IMR-90 (cell line): ENCODE data around the gene DCC. TPM values are rescaled to one million over a fixed set of nuclear protein-coding genes. Genes with fewer than 3 reads are reported as not detected.

ENCODE experiments used
- ATAC-seq: fragments of 200-7000 bp; cut with Tn5 transposase; 2 replicates; pipeline ENCODE4 v1.9.1; 2020; ENCODE audit warnings: low read depth, mild to moderate bottlenecking, moderate library complexity
- BruUV-seq: library from RNA; stranded (reverse); fragments of 400-500 nt; replicated peaks from 2 replicates; lab custom pipeline; 2021; lab: Mats Ljungman, UMichigan
- CTCF ChIA-PET: fragments of 300-600 bp; formaldehyde crosslinking; extraction: SDS; loops from one replicate; lab custom pipeline; 2021; ENCODE audit warnings: antibody characterized with exemption; lab: Yijun Ruan, JAX
- POLR2A ChIA-PET: fragments of 300-600 bp; sonication (Branson Sonifier 250); formaldehyde crosslinking; loops from one replicate; lab custom pipeline; 2022; ENCODE audit warnings: antibody characterized with exemption; ENCODE audit not compliant: unreplicated experiment; lab: Charles Lee
- DNase-seq: peaks from one replicate; pipeline ENCODE4 v3.0.0; 2013
- H2AFZ ChIP-seq: replicated peaks from 2 replicates; pipeline ENCODE3; 2013; ENCODE audit warnings: low read length, mild to moderate bottlenecking; ENCODE audit not compliant: poor library complexity
- H2AK5ac ChIP-seq: 2 replicates; pipeline ENCODE4 v1.6.1; 2013; ENCODE audit warnings: low read depth, low read length, inconsistent platforms
- H2AK9ac ChIP-seq: replicated peaks from 2 replicates; pipeline ENCODE3; 2013; ENCODE audit warnings: mild to moderate bottlenecking, low read depth, low read length, moderate library complexity; ENCODE audit not compliant: poor library complexity
- H2BK120ac ChIP-seq: 2 replicates; pipeline ENCODE4 v1.6.1; 2013; ENCODE audit warnings: low read depth, low read length, inconsistent platforms
- H2BK15ac ChIP-seq: 3 replicates; pipeline ENCODE4 v1.6.1; 2013; ENCODE audit warnings: low read depth, low read length, inconsistent platforms
- H2BK20ac ChIP-seq: 2 replicates; pipeline ENCODE4 v1.6.1; 2013; ENCODE audit warnings: low read depth, mild to moderate bottlenecking, inconsistent platforms, low read length, moderate library complexity
- H2BK5ac ChIP-seq: 2 replicates; pipeline ENCODE4 v1.6.1; 2013; ENCODE audit warnings: mild to moderate bottlenecking, low read depth, low read length, inconsistent platforms; ENCODE audit not compliant: poor library complexity, severe bottlenecking
- H3K14ac ChIP-seq: replicated peaks from 2 replicates; pipeline ENCODE4 v1.6.1; 2013; ENCODE audit warnings: low read depth, low read length, inconsistent platforms
- H3K18ac ChIP-seq: 2 replicates; pipeline ENCODE4 v1.6.1; 2013; ENCODE audit warnings: low read depth, low read length, control low read depth
- H3K23ac ChIP-seq: 2 replicates; pipeline ENCODE4 v1.6.1; 2013; ENCODE audit warnings: low read depth, low read length, inconsistent platforms
- H3K27ac ChIP-seq: 2 replicates; pipeline ENCODE4 v1.5.1; 2013; ENCODE audit warnings: mild to moderate bottlenecking, control low read depth, low read length; ENCODE audit not compliant: insufficient read depth
- H3K27me3 ChIP-seq: 2 replicates; pipeline ENCODE4 v1.6.1; 2013; ENCODE audit warnings: low read length; ENCODE audit not compliant: control insufficient read depth, insufficient read depth
- H3K36me3 ChIP-seq: 2 replicates; pipeline ENCODE4 v1.6.1; 2013; ENCODE audit warnings: low read length, mixed read lengths; ENCODE audit not compliant: control insufficient read depth, insufficient read depth
- H3K4ac ChIP-seq: 2 replicates; pipeline ENCODE4 v1.6.1; 2013; ENCODE audit warnings: low read depth, low read length, inconsistent platforms
- H3K4me1 ChIP-seq: 2 replicates; pipeline ENCODE4 v1.6.1; 2013; ENCODE audit warnings: low read length, mixed read lengths; ENCODE audit not compliant: control insufficient read depth, insufficient read depth
- H3K4me2 ChIP-seq: 2 replicates; pipeline ENCODE4 v1.6.1; 2013; ENCODE audit warnings: low read depth, mild to moderate bottlenecking, control low read depth, low read length, moderate library complexity
- H3K4me3 ChIP-seq: 2 replicates; pipeline ENCODE4 v1.5.1; 2013; ENCODE audit warnings: low read depth, mild to moderate bottlenecking, control low read depth, low read length, moderate library complexity; ENCODE audit not compliant: insufficient read depth
- H3K56ac ChIP-seq: 2 replicates; pipeline ENCODE4 v1.6.1; 2013; ENCODE audit warnings: low read length, inconsistent platforms; ENCODE audit not compliant: insufficient read depth; ENCODE audit errors: extremely low read depth
- H3K79me1 ChIP-seq, 2 experiments: 2 replicates each; pipeline ENCODE4 v1.6.1; 2013; ENCODE audit warnings: low read length in 2 of 2, inconsistent platforms in 1 of 2, low read depth in 1 of 2
- H3K9ac ChIP-seq: 2 replicates; pipeline ENCODE4 v1.6.1; 2013; ENCODE audit warnings: low read depth, low read length, control low read depth
- H3K9me1 ChIP-seq: 2 replicates; pipeline ENCODE4 v1.6.1; 2013; ENCODE audit warnings: low read length, inconsistent platforms; ENCODE audit not compliant: insufficient read depth
- H3K9me3 ChIP-seq: 2 replicates; pipeline ENCODE4 v1.6.1; 2013; ENCODE audit warnings: low read length; ENCODE audit not compliant: control insufficient read depth, insufficient read depth
- H4K20me1 ChIP-seq: 2 replicates; pipeline ENCODE4 v1.6.1; 2013; ENCODE audit warnings: low read length, inconsistent platforms; ENCODE audit not compliant: insufficient read depth
- H4K5ac ChIP-seq: 2 replicates; pipeline ENCODE4 v1.6.1; 2013; ENCODE audit warnings: mild to moderate bottlenecking, low read depth, low read length, control low read depth
- H4K8ac ChIP-seq, 2 experiments: 2 replicates each; pipeline ENCODE4 v1.6.1; 2013; ENCODE audit warnings: low read depth in 2 of 2, low read length in 2 of 2, control low read depth in 1 of 2, inconsistent platforms in 1 of 2
- H4K91ac ChIP-seq: 2 replicates; pipeline ENCODE4 v1.6.1; 2013; ENCODE audit warnings: low read depth, low read length, inconsistent platforms; ENCODE audit not compliant: insufficient read depth
- CHD1 ChIP-seq: IDR thresholded peaks from 2 replicates; pipeline ENCODE4 v1.6.1; 2012; ENCODE audit warnings: low read depth, low read length, improper control_type of control experiment
- CTCF ChIP-seq: conservative IDR thresholded peaks from 2 replicates; pipeline ENCODE4 v1.5.1; 2012; ENCODE audit warnings: mild to moderate bottlenecking, low read depth, low read length, improper control_type of control experiment
- FOS ChIP-seq: fragments of 150-350 bp; IDR thresholded peaks from 2 replicates; pipeline ENCODE4 v1.6.1; 2016; ENCODE audit warnings: low read depth, low read length
- MAFK ChIP-seq: IDR thresholded peaks from 2 replicates; pipeline ENCODE4 v1.6.1; 2012; ENCODE audit warnings: low read depth, low read length, improper control_type of control experiment
- MAZ ChIP-seq: IDR thresholded peaks from 2 replicates; pipeline ENCODE4 v1.6.1; 2012; ENCODE audit warnings: low read depth, mild to moderate bottlenecking, low read length, improper control_type of control experiment, moderate library complexity, borderline replicate concordance
- RCOR1 ChIP-seq: IDR thresholded peaks from 2 replicates; pipeline ENCODE4 v1.6.1; 2012; ENCODE audit warnings: mild to moderate bottlenecking, low read length, improper control_type of control experiment; ENCODE audit not compliant: insufficient replicate concordance
- RFX5 ChIP-seq: IDR thresholded peaks from 2 replicates; pipeline ENCODE4 v1.8.0; 2012; ENCODE audit warnings: low read depth, mild to moderate bottlenecking, low read length, moderate library complexity
- WGBS, 2 experiments: methylation state at CpG; one replicate each; pipeline versions ENCODE4 v1.1.5 to v1.1.7; 2013; ENCODE audit warnings: missing lambda C conversion rate in 2 of 2; ENCODE audit not compliant: insufficient read length in 1 of 2; ENCODE audit errors: extremely low coverage in 2 of 2; 5-methylcytosine and 5-hydroxymethylcytosine counted together
- dilution Hi-C: fragments of 300-500 bp; cut with HindIII; formaldehyde crosslinking; loops from one replicate; pipeline ENCODE4 v1.14.3; 2018; ENCODE audit warnings: low sequenced_read_pairs; ENCODE audit not compliant: unreplicated experiment
- in situ Hi-C: fragments of 300-500 bp; cut with MboI; formaldehyde crosslinking; loops from 3 replicates; pipeline ENCODE4 v1.14.3; 2019; ENCODE audit warnings: low sequenced_read_pairs, inconsistent platforms, mixed read lengths
- intact Hi-C: fragments of 100-400 bp; cut with micrococcal nuclease; formaldehyde crosslinking; loops from 2 replicates; pipeline ENCODE4 v1.10.0; 2022
- polyA plus RNA-seq, 3 experiments: library from polyadenylated mRNA; depleted of rRNA; stranded (reverse); fragments of >200 nt; gene quantifications; 2 replicates each; pipeline ENCODE4 v1.2.3, GENCODE V29; 2012; ENCODE audit warnings: low replicate concordance in 1 of 3
- total RNA-seq: library from RNA; depleted of rRNA; stranded (reverse); fragments of >200 nt; gene quantifications from 2 replicates; pipeline ENCODE4 v1.2.3, GENCODE V29; 2012
- TF ChIP-seq, protein P1 (sequence below): fragments of 150-350 bp; IDR thresholded peaks from 2 replicates; pipeline ENCODE4 v1.6.1; 2016; ENCODE audit warnings: low read depth, mild to moderate bottlenecking, low read length, moderate library complexity, borderline replicate concordance

The DCC gene
- total and polyA plus RNA-seq, 2 of the 4 experiments (the other 2 are of a cell fraction) = 0.31 to 0.54 TPM

GRCh38 chr18:52829876-52830405 is 489.9 kb downstream of the DCC start:
- Histone ChIP-seq H2AK9ac (no peak overlapping the region), H3K9ac (no peak overlapping the region), H2AK5ac (no peak overlapping the region), H3K56ac (no peak overlapping the region), H3K9me1 (no peaks in the 10 kb centered on the region), H3K36me3 (no peaks in the 10 kb centered on the region), H3K27ac (no peak overlapping the region), H3K9me3 (peaks cover 7% of the 10 kb centered on the region; the same call in 1 of the 2 replicates), H4K5ac (no peak overlapping the region), H3K4me2 (no peak overlapping the region), H2BK5ac (no peak overlapping the region), H3K14ac (no peak overlapping the region), H4K8ac (no peak overlapping the region), H3K79me1 (no peaks in the 10 kb centered on the region), H2BK20ac (no peak overlapping the region), H4K20me1 (no peaks in the 10 kb centered on the region), H3K27me3 (no peaks in the 10 kb centered on the region), H3K18ac (no peak overlapping the region), H4K91ac (no peak overlapping the region), H3K4me3 (no peak overlapping the region), H3K4ac (no peak overlapping the region), H3K4me1 (no peaks in the 10 kb centered on the region), H2AFZ (no peak overlapping the region), H2BK15ac (no peak overlapping the region), H3K23ac (no peak overlapping the region), H2BK120ac (no peak overlapping the region)
- ChIA-PET POLR2A (no interaction called here), CTCF (no interaction called here)
- dilution Hi-C loops (no loop called here), intact Hi-C loops (no loop called here), in situ Hi-C loops (no loop called here)
- no peak for TF ChIP-seq MAZ
- TF ChIP-seq CHD1 = no peak
- TF ChIP-seq FOS = no peak
- TF ChIP-seq MAFK = no peak
- TF ChIP-seq, protein P1, sequence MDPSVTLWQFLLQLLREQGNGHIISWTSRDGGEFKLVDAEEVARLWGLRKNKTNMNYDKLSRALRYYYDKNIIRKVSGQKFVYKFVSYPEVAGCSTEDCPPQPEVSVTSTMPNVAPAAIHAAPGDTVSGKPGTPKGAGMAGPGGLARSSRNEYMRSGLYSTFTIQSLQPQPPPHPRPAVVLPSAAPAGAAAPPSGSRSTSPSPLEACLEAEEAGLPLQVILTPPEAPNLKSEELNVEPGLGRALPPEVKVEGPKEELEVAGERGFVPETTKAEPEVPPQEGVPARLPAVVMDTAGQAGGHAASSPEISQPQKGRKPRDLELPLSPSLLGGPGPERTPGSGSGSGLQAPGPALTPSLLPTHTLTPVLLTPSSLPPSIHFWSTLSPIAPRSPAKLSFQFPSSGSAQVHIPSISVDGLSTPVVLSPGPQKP = no peak
- no peak for TF ChIP-seq CTCF
- no peak for TF ChIP-seq RCOR1
- no peak for TF ChIP-seq RFX5
- DNase-seq (no peak), ATAC-seq (no peak)
- no CpG with 5 or more reads among the region's 4 CpGs for WGBS, 2 experiments
- no TSS peak for BruUV-seq
